Neural progenitor cell (in vitro differentiated cells): ENCODE results near the gene NDUFAF8. TPM values are rescaled to one million over a fixed set of nuclear protein-coding genes. Genes with fewer than 3 reads are reported as not detected.

Source experiments
- DNase-seq: peaks from one replicate; pipeline ENCODE4 v3.0.0-alpha.2; 2016; ENCODE audit warnings: low spot score
- H2AFZ ChIP-seq: fragments of 200-600 bp; sonication (generic); replicated peaks from 2 replicates; pipeline ENCODE4 v1.6.1; 2016; ENCODE audit warnings: antibody characterized with exemption
- H3F3A ChIP-seq: fragments of 200-600 bp; sonication (generic); 2 replicates; pipeline ENCODE4 v1.6.1; 2016; ENCODE audit warnings: antibody characterized with exemption, low read depth
- H3K27ac ChIP-seq: fragments of 200-600 bp; sonication (generic); 2 replicates; pipeline ENCODE4 v1.5.1; 2016; ENCODE audit warnings: mild to moderate bottlenecking
- H3K27me3 ChIP-seq: fragments of 200-600 bp; sonication (generic); 2 replicates; pipeline ENCODE4 v1.6.1; 2016; ENCODE audit warnings: mild to moderate bottlenecking, moderate library complexity
- H3K36me3 ChIP-seq: fragments of 200-600 bp; sonication (generic); 2 replicates; pipeline ENCODE4 v1.5.1; 2016
- H3K4me1 ChIP-seq: fragments of 200-600 bp; sonication (generic); 2 replicates; pipeline ENCODE4 v1.6.1; 2016; ENCODE audit warnings: mixed run types
- H3K4me2 ChIP-seq: fragments of 200-600 bp; sonication (generic); 2 replicates; pipeline ENCODE4 v1.6.1; 2016
- H3K4me3 ChIP-seq: fragments of 200-600 bp; sonication (generic); 2 replicates; pipeline ENCODE4 v1.5.1; 2016
- H3K79me2 ChIP-seq: fragments of 200-600 bp; sonication (generic); 2 replicates; pipeline ENCODE4 v1.6.1; 2016; ENCODE audit warnings: low read depth
- H3K9ac ChIP-seq: fragments of 200-600 bp; sonication (generic); 2 replicates; pipeline ENCODE4 v1.6.1; 2016
- H3K9me3 ChIP-seq: fragments of 200-600 bp; sonication (generic); 2 replicates; pipeline ENCODE4 v1.5.1; 2016; ENCODE audit warnings: low read depth
- H4K20me1 ChIP-seq: fragments of 200-600 bp; sonication (generic); 2 replicates; pipeline ENCODE4 v1.6.1; 2016; ENCODE audit warnings: low read depth
- H3K27ac Mint-ChIP-seq: 3 replicates; pipeline ENCODE4 v1.8.0; 2021; ENCODE audit warnings: mixed read lengths
- H3K27me3 Mint-ChIP-seq: 2 replicates; pipeline ENCODE4 v1.8.0; 2022; ENCODE audit warnings: low read depth, mild to moderate bottlenecking, inconsistent platforms, moderate library complexity, mixed read lengths; ENCODE audit not compliant: insufficient read depth
- H3K36me3 Mint-ChIP-seq: 3 replicates; pipeline ENCODE4 v1.8.0; 2021; ENCODE audit warnings: mixed read lengths
- H3K4me1 Mint-ChIP-seq: 3 replicates; pipeline ENCODE4 v1.8.0; 2021; ENCODE audit warnings: mixed read lengths
- H3K4me3 Mint-ChIP-seq: 3 replicates; pipeline ENCODE4 v1.8.0; 2021; ENCODE audit warnings: mild to moderate bottlenecking, moderate library complexity, mixed read lengths
- H3K9me3 Mint-ChIP-seq: 3 replicates; pipeline ENCODE4 v1.8.0; 2020; ENCODE audit warnings: mixed read lengths
- CTCF ChIP-seq: fragments of 200-600 bp; sonication (generic); IDR thresholded peaks from 2 replicates; pipeline ENCODE4 v1.5.1; 2017; ENCODE audit warnings: antibody characterized with exemption, mild to moderate bottlenecking
- EZH2 ChIP-seq: fragments of 200-600 bp; sonication (generic); IDR thresholded peaks from 2 replicates; pipeline ENCODE4 v1.6.1; 2017; ENCODE audit warnings: antibody characterized with exemption, mild to moderate bottlenecking, moderate library complexity
- EZH2phosphoT487 ChIP-seq: fragments of 200-600 bp; sonication (generic); IDR thresholded peaks from 2 replicates; pipeline ENCODE4 v1.6.1; 2017; ENCODE audit warnings: antibody characterized with exemption
- total RNA-seq: library from RNA; depleted of rRNA; stranded (reverse); fragments of >200 nt; gene quantifications from 2 replicates; pipeline ENCODE4 v1.2.3, GENCODE V29; 2015; ENCODE audit warnings: low replicate concordance

Gene NDUFAF8
- total RNA-seq, 1 donor from 2014 or later = 34.7 TPM

GRCh38 chr17:81265576-81265975, 26.5 kb downstream of the NDUFAF8 start:
- Mint-ChIP-seq H3K4me1 (no peaks in the 10 kb centered on the region), H3K27me3 (no peaks in the 10 kb centered on the region), H3K4me3 (no peak overlapping the region), H3K9me3 (no peaks in the 10 kb centered on the region), H3K36me3 (peaks cover 27% of the 10 kb centered on the region), H3K27ac (no peak overlapping the region)
- TF ChIP-seq EZH2phosphoT487 = no peak
- TF ChIP-seq EZH2 = no peak
- no peak for TF ChIP-seq CTCF
- Histone ChIP-seq H3K4me2 (no peak overlapping the region), H3K27ac (no peak overlapping the region), H3K9ac (no peak overlapping the region), H3K4me1 (no peaks in the 10 kb centered on the region), H3F3A (no peaks in the 10 kb centered on the region), H3K79me2 (no peaks in the 10 kb centered on the region), H3K4me3 (no peak overlapping the region), H3K9me3 (no peaks in the 10 kb centered on the region), H4K20me1 (no peaks in the 10 kb centered on the region), H3K27me3 (no peaks in the 10 kb centered on the region), H3K36me3 (no peaks in the 10 kb centered on the region), H2AFZ (no peak overlapping the region)
- no peak for DNase-seq

GRCh38 chr17:81267390-81268067, 28.4 kb downstream of the NDUFAF8 start:
- H2AFZ ChIP-seq = no peak overlapping the region
- no peak overlapping the region for H3K27ac ChIP-seq
- no peak overlapping the region for H3K4me3 ChIP-seq
- H3K27ac Mint-ChIP-seq = no peak overlapping the region
- no peaks in the 10 kb centered on the region for H4K20me1 ChIP-seq
- H3K4me2 ChIP-seq = no peak overlapping the region
- H3K79me2 ChIP-seq = no peaks in the 10 kb centered on the region
- no peak for TF ChIP-seq EZH2
- TF ChIP-seq EZH2phosphoT487 = no peak
- no peak for TF ChIP-seq CTCF
- no peaks in the 10 kb centered on the region for H3F3A ChIP-seq
- H3K9me3 ChIP-seq = no peaks in the 10 kb centered on the region
- no peak for DNase-seq
- no peaks in the 10 kb centered on the region for H3K36me3 ChIP-seq
- H3K9ac ChIP-seq = no peak overlapping the region
- no peaks in the 10 kb centered on the region for H3K9me3 Mint-ChIP-seq
- H3K4me1 ChIP-seq = no peaks in the 10 kb centered on the region
- no peaks in the 10 kb centered on the region for H3K4me1 Mint-ChIP-seq
- H3K27me3 ChIP-seq = no peaks in the 10 kb centered on the region
- peaks cover 28% of the 10 kb centered on the region for H3K36me3 Mint-ChIP-seq
- H3K27me3 Mint-ChIP-seq = no peaks in the 10 kb centered on the region
- no peak overlapping the region for H3K4me3 Mint-ChIP-seq

GRCh38 chr17:81270279-81270678, 31.2 kb downstream of the NDUFAF8 start:
- Histone ChIP-seq H3K27ac (no peak overlapping the region), H3K9me3 (no peaks in the 10 kb centered on the region), H3F3A (no peaks in the 10 kb centered on the region), H3K4me2 (no peak overlapping the region), H4K20me1 (no peaks in the 10 kb centered on the region), H3K79me2 (no peaks in the 10 kb centered on the region), H3K4me1 (no peaks in the 10 kb centered on the region), H2AFZ (no peak overlapping the region), H3K4me3 (no peak overlapping the region), H3K9ac (no peak overlapping the region), H3K36me3 (no peaks in the 10 kb centered on the region), H3K27me3 (no peaks in the 10 kb centered on the region)
- Mint-ChIP-seq H3K9me3 (no peaks in the 10 kb centered on the region), H3K4me3 (no peak overlapping the region), H3K27ac (no peak overlapping the region), H3K36me3 (peaks cover 29% of the 10 kb centered on the region), H3K4me1 (no peaks in the 10 kb centered on the region), H3K27me3 (no peaks in the 10 kb centered on the region)
- TF ChIP-seq CTCF = no peak
- no peak for TF ChIP-seq EZH2phosphoT487
- no peak for TF ChIP-seq EZH2
- DNase-seq = no peak
